HepG2 (cell line): ENCODE measurements around the gene SIGLEC10. TPM values are rescaled to one million over a fixed set of nuclear protein-coding genes. Genes with fewer than 3 reads are reported as not detected.

Source experiments
- ATAC-seq: fragments of 200-7000 bp; cut with Tn5 transposase; 3 replicates; pipeline ENCODE4 v1.9.1; 2020; ENCODE audit warnings: mild to moderate bottlenecking, moderate library complexity
- BruUV-seq: library from RNA; stranded (reverse); fragments of 400-500 nt; replicated peaks from 2 replicates; lab custom pipeline; 2021; lab: Mats Ljungman, UMichigan
- CTCF ChIA-PET: fragments of 300-600 bp; formaldehyde crosslinking; extraction: SDS; loops from one replicate; lab custom pipeline; 2021; ENCODE audit warnings: low total read pairs, inconsistent platforms, low intra/inter-chr PET ratio; lab: Yijun Ruan, JAX
- POLR2A ChIA-PET: fragments of 350-600 bp; sonication (Branson Sonifier 250); formaldehyde crosslinking; loops from one replicate; lab custom pipeline; 2020; ENCODE audit warnings: antibody characterized with exemption, inconsistent platforms; lab: Yijun Ruan, JAX
- DNase-seq: peaks from one replicate; pipeline ENCODE4 v3.0.0-alpha.2; 2015; ENCODE audit warnings: low spot score
- FAIRE-seq: peaks from 3 replicates; lab custom pipeline; 2011; peaks lifted over from hg19 to GRCh38; lab: Jason Lieb, UNC
- H2AFZ ChIP-seq: one replicate; pipeline ENCODE4 v1.6.1; 2011; ENCODE audit warnings: low read length, inconsistent platforms
- H3K27ac ChIP-seq: fragments of 300-600 bp; 3 replicates; pipeline ENCODE4 v1.8.0; 2011; ENCODE audit warnings: mixed run types, mild to moderate bottlenecking, mixed read lengths, low read length, inconsistent platforms; ENCODE audit not compliant: insufficient read depth; ENCODE audit errors: extremely low read length
- H3K27me3 ChIP-seq, 2 experiments: fragments of 200-600 bp in 1 of 2; 2 replicates in 1 of 2; 3 replicates in 1 of 2; pipeline versions ENCODE4 v1.6.0 to v1.8.0; 2011; ENCODE audit warnings: low read length in 2 of 2, mild to moderate bottlenecking in 2 of 2, moderate library complexity in 2 of 2, inconsistent platforms in 1 of 2; ENCODE audit not compliant: insufficient read depth in 2 of 2, control insufficient read depth in 1 of 2
- H3K36me3 ChIP-seq, 2 experiments: fragments of 200-600 bp in 1 of 2; replicated peaks in 1 of 2; 2 replicates in 1 of 2; 3 replicates in 1 of 2; pipeline versions ENCODE4 v1.5.1 to v1.8.0; 2011; ENCODE audit warnings: low read length in 2 of 2, inconsistent platforms in 1 of 2; ENCODE audit not compliant: insufficient read depth in 2 of 2, control insufficient read depth in 1 of 2
- H3K4me1 ChIP-seq: 2 replicates; pipeline ENCODE4 v1.5.1; 2012; ENCODE audit warnings: low read length, inconsistent platforms; ENCODE audit not compliant: insufficient read depth
- H3K4me2 ChIP-seq: 2 replicates; pipeline ENCODE4 v1.6.0; 2011; ENCODE audit warnings: low read depth, low read length, inconsistent platforms
- H3K4me3 ChIP-seq, 3 experiments: fragments of 200-600 bp in 1 of 3; sonication (generic), shearing (Covaris generic) in 1 of 3; replicated peaks in 1 of 3; 2 replicates each; pipeline ENCODE4 v1.5.1; 2011 to 2016; ENCODE audit warnings: low read length in 3 of 3, inconsistent platforms in 2 of 3, low read depth in 2 of 3, mild to moderate bottlenecking in 2 of 3, control low read depth in 1 of 3, mixed read lengths in 1 of 3; ENCODE audit not compliant: insufficient read depth in 1 of 3
- H3K79me2 ChIP-seq: one replicate; pipeline ENCODE4 v1.6.1; 2011; ENCODE audit warnings: low read length, inconsistent platforms; ENCODE audit not compliant: insufficient read depth
- H3K9ac ChIP-seq: 2 replicates; pipeline ENCODE4 v1.6.0; 2011; ENCODE audit warnings: mild to moderate bottlenecking, low read depth, low read length, inconsistent platforms; ENCODE audit not compliant: insufficient read depth
- H3K9me3 ChIP-seq: 2 replicates; pipeline ENCODE4 v1.5.1; 2012; ENCODE audit warnings: mild to moderate bottlenecking, low read length
- H4K20me1 ChIP-seq: 2 replicates; pipeline ENCODE4 v1.6.0; 2011; ENCODE audit warnings: inconsistent platforms, mild to moderate bottlenecking, low read length, moderate library complexity; ENCODE audit not compliant: insufficient read depth
- FOSL2 ChIP-seq: sonication (generic); formaldehyde crosslinking; IDR thresholded peaks from 2 replicates; pipeline ENCODE4 v1.4.0; 2020; ENCODE audit warnings: missing genetic modification reagents
- MTA3 ChIP-seq: sonication (generic); formaldehyde crosslinking; IDR thresholded peaks from 2 replicates; pipeline ENCODE4 v1.4.0; 2020; ENCODE audit warnings: missing genetic modification reagents
- PHF8 ChIP-seq: sonication (generic); formaldehyde crosslinking; IDR thresholded peaks from 2 replicates; pipeline ENCODE4 v1.5.0; 2020; ENCODE audit warnings: missing genetic modification reagents
- PRPF4 ChIP-seq: fragments of 200-400 bp; formaldehyde crosslinking; IDR thresholded peaks from 2 replicates; pipeline ENCODE4 v1.6.1; 2016; ENCODE audit warnings: low read length, low read depth; ENCODE audit not compliant: poor library complexity, severe bottlenecking
- SP4 ChIP-seq: sonication (generic); formaldehyde crosslinking; IDR thresholded peaks from 2 replicates; pipeline ENCODE4 v1.8.1; 2023; ENCODE audit warnings: mild to moderate bottlenecking, missing genetic modification reagents
- ZBTB8A ChIP-seq: sonication (generic); formaldehyde crosslinking; IDR thresholded peaks from 2 replicates; pipeline ENCODE4 v1.4.0; 2020; ENCODE audit warnings: mild to moderate bottlenecking, low read depth, missing genetic modification reagents, borderline replicate concordance
- ZNF101 ChIP-seq: sonication (generic); formaldehyde crosslinking; IDR thresholded peaks from 2 replicates; pipeline ENCODE4 v1.4.0; 2020; ENCODE audit warnings: mild to moderate bottlenecking, low read depth, missing genetic modification reagents, borderline replicate concordance
- ZNF20 ChIP-seq: sonication (generic); formaldehyde crosslinking; IDR thresholded peaks from 2 replicates; pipeline ENCODE4 v1.4.0; 2020; ENCODE audit warnings: mild to moderate bottlenecking, moderate library complexity, missing genetic modification reagents
- ZNF512B ChIP-seq: sonication (generic); formaldehyde crosslinking; IDR thresholded peaks from 2 replicates; pipeline ENCODE4 v1.5.1; 2020; ENCODE audit warnings: missing genetic modification reagents, mild to moderate bottlenecking, borderline replicate concordance
- ZNF546 ChIP-seq: sonication (generic); formaldehyde crosslinking; conservative IDR thresholded peaks from 2 replicates; pipeline ENCODE4 v1.8.1; 2023; ENCODE audit warnings: mild to moderate bottlenecking, missing genetic modification reagents
- ZNF605 ChIP-seq: sonication (generic); formaldehyde crosslinking; IDR thresholded peaks from 2 replicates; pipeline ENCODE4 v1.8.0; 2022; ENCODE audit warnings: mild to moderate bottlenecking, missing genetic modification reagents
- ZNF7 ChIP-seq: IDR thresholded peaks from 2 replicates; pipeline ENCODE4 v1.6.1; 2016; ENCODE audit warnings: missing biosample characterization, missing genetic modification reagents
- ZNF737 ChIP-seq: sonication (generic); formaldehyde crosslinking; IDR thresholded peaks from 2 replicates; pipeline ENCODE4 v1.5.0; 2020; ENCODE audit warnings: missing genetic modification reagents, mild to moderate bottlenecking, borderline replicate concordance
- ZSCAN21 ChIP-seq: sonication (generic); formaldehyde crosslinking; IDR thresholded peaks from 2 replicates; pipeline ENCODE4 v1.8.0; 2022; ENCODE audit warnings: mild to moderate bottlenecking, missing genetic modification reagents, moderate library complexity, borderline replicate concordance
- WGBS: methylation state at CpG from one replicate; pipeline ENCODE4 v1.1.6; 2017; ENCODE audit warnings: low lambda C conversion rate; 5-methylcytosine and 5-hydroxymethylcytosine counted together
- in situ Hi-C: cut with HindIII; loops from 2 replicates; pipeline ENCODE4 v1.10.0; 2017; ENCODE audit warnings: low pct_unique_long_range_greater_than_20kb; ENCODE audit not compliant: extremely low pct_ligation_motif_present
- intact Hi-C: fragments of 100-400 bp; cut with micrococcal nuclease; formaldehyde crosslinking; loops from one replicate; pipeline ENCODE4 v1.10.0; 2022; ENCODE audit not compliant: unreplicated experiment
- polyA plus RNA-seq, 8 experiments: library from polyadenylated mRNA; depleted of rRNA in 3 of 8; stranded (reverse) in 7 of 8; unstranded in 1 of 8; fragments of >200 nt; fragmentation: Illumina TruSeq in 4 of 8; extraction: Trizol in 4 of 8; gene quantifications; 2 replicates each; pipeline versions ENCODE4 v1.2.1 to v1.2.3, GENCODE V29; 2011 to 2016; ENCODE audit warnings: low read depth in 4 of 8, missing spikeins in 1 of 8, mixed read lengths in 1 of 8; ENCODE audit not compliant: insufficient read depth in 1 of 8
- total RNA-seq, 5 experiments: library from RNA; depleted of rRNA; stranded (reverse); fragments of >200 nt; fragmentation: Illumina TruSeq; extraction: Trizol; gene quantifications; 2 replicates each; pipeline ENCODE4 v1.2.3, GENCODE V29; 2016; ENCODE audit warnings: low read depth in 1 of 5
- TF ChIP-seq, protein P1 (sequence below): sonication (generic); formaldehyde crosslinking; IDR thresholded peaks from 2 replicates; pipeline ENCODE4 v1.8.1; 2023; ENCODE audit warnings: mild to moderate bottlenecking, moderate library complexity, missing genetic modification reagents
- TF ChIP-seq, protein P2 (sequence below): sonication (generic); formaldehyde crosslinking; IDR thresholded peaks from 2 replicates; pipeline ENCODE4 v1.8.0; 2022; ENCODE audit warnings: missing genetic modification reagents, low read depth, mild to moderate bottlenecking, borderline replicate concordance

SIGLEC10 gene
- total and polyA plus RNA-seq, 2 of the 13 experiments (the other 11 are each of a cell fraction or from before 2014, with no cell fraction given), result not detected

- no peak for TF ChIP-seq ZNF20 (CRISPR knock-in tag)
- TF ChIP-seq, protein P1, sequence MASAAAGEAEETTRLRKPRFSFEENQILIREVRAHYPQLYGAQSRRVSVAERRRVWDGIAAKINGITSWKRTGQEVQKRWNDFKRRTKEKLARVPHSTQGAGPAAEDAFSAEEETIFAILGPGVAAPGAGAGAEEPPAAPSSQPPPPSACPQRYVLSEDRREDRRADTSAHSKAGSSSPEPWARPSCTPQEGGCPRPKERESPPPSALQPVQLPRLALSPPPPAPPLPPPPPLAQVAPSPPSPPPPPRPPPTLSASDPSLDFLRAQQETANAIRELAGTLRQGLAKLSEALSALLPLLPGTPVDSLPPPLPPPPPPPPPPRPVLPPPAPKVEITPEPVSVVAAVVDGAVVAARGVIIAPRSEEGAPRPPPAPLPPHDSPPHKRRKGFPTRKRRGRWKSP, result no peak
These were observed 2.3 kb downstream of the SIGLEC10 start (continued) for GRCh38 chr19:51415187-51415586.

DNA sequence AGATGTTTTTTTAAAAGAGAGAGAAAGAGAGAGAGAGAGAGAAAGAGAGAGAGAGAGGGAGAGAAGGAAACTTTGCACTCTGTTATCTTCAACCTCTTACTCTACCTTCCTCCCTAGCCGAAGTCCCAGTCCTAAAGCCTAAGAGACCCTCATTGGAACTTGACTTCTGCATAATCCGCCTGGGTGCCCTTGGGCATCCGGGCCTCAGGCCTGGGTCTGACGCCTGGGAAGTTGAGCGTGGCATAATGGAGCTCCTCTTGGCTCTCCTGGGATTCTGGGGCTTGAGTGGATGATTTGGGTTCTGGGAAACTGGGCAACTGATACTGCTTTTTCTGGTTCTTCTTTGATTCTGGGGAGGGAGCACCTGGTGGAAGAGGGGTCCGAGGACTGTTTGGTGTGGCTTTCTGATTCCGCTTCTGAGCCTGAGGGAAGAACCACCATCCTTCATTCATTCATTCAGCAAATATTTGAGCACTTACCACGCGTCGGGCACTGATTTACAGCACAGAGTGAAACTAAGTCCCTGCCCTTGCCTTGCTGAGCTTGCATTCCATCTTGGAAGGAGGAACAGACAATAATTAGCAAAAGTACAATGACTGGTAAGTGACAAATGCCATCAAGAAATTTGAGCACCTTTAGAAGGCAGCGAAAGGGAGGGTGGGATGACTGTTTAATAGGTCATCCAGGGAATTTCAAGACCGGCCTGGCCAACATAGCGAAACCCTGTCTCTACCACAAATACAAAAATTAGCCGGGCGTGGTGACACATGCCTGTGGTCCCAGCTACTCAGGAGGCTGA is 6.3 kb downstream of the SIGLEC10 start:
- ChIA-PET POLR2A (no interaction called here), CTCF (no interaction called here)
- intact Hi-C loops, result no loop called here
- Histone ChIP-seq H3K9me3 (no peaks in the 10 kb centered on the region), H2AFZ (no peak overlapping the region), H3K9ac (no peak overlapping the region), H3K36me3 (no peaks in the 10 kb centered on the region), H3K4me1 (peaks cover 19% of the 10 kb centered on the region), H4K20me1 (no peaks in the 10 kb centered on the region), H3K4me3 (no peak overlapping the region), H3K79me2 (no peaks in the 10 kb centered on the region), H3K27me3 (no peaks in the 10 kb centered on the region; a peak in 1 of 5 replicates), H3K27ac (no peak overlapping the region), H3K4me2 (no peak overlapping the region)
- DNase-seq (no peak), FAIRE-seq (no peak), ATAC-seq (no peak)
- WGBS, result 83% methylated on average over 13 of the region's 15 CpGs
- no TSS peak for BruUV-seq
- in situ Hi-C loops, result no loop called here
- TF ChIP-seq ZNF605 (CRISPR knock-in tag) (no peak), ZNF101 (no peak), ZBTB8A (no peak), ZNF546 (CRISPR knock-in tag) (no peak), PHF8 (CRISPR knock-in tag) (no peak), MTA3 (no peak), ZNF512B (CRISPR knock-in tag) (no peak), PRPF4 (no peak), ZNF7 (CRISPR knock-in tag) (no peak), FOSL2 (CRISPR knock-in tag) (no peak), ZSCAN21 (CRISPR knock-in tag) (no peak), ZNF737 (CRISPR knock-in tag) (no peak), SP4 (CRISPR knock-in tag) (no peak)
- TF ChIP-seq, protein P2, sequence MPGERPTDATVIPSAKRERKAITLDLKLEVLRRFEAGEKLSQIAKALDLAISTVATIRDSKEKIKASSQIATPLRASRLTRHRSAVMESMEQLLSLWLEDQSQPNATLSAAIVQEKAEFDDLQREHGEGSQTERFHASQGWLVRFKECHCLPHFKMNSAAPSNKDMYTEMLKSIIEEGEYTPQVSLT (CRISPR knock-in tag), result no peak
